A549 (cell line): Measurements from ENCODE around the gene ETFB. TPM values are rescaled to one million over a fixed set of nuclear protein-coding genes. Genes with fewer than 3 reads are reported as not detected.

Experiments used
- ATAC-seq, 2 experiments: fragments of 200-7000 bp in 1 of 2; fragments of >200 bp in 1 of 2; cut with Nextera tagmentation in 1 of 2; cut with Tn5 transposase in 1 of 2; 3 replicates each; pipeline versions ENCODE4 v1.8.0 to v1.9.1; 2018 to 2020; ENCODE audit warnings: mild to moderate bottlenecking in 1 of 2, moderate library complexity in 1 of 2
- CTCF ChIA-PET: fragments of 300-600 bp; sonication (Branson Sonifier 250); formaldehyde crosslinking; extraction: SDS; loops from one replicate; lab custom pipeline; 2021; ENCODE audit warnings: antibody characterized with exemption, inconsistent platforms; lab: Yijun Ruan, JAX
- POLR2A ChIA-PET: fragments of 350-600 bp; formaldehyde crosslinking; extraction: SDS; loops from one replicate; lab custom pipeline; 2021; ENCODE audit warnings: antibody characterized with exemption, inconsistent platforms; lab: Yijun Ruan, JAX
- DNase-seq, 2 experiments: peaks; one replicate each; pipeline versions ENCODE4 v3.0.0 to v3.0.0-alpha.2; 2011 to 2016; ENCODE audit warnings: low read depth in 1 of 2, low spot score in 1 of 2
- FAIRE-seq: peaks from 2 replicates; lab custom pipeline; 2011; peaks lifted over from hg19 to GRCh38; lab: Jason Lieb, UNC
- H3K27ac ChIP-seq, 2 experiments: fragments of >200 bp; sonication (Bioruptor Twin); formaldehyde crosslinking; 3 replicates each; pipeline ENCODE4 v1.5.1; 2016 to 2017
- H3K4me1 ChIP-seq: fragments of >200 bp; sonication (Bioruptor Twin); formaldehyde crosslinking; 3 replicates; pipeline ENCODE4 v1.6.1; 2016
- H3K4me2 ChIP-seq: fragments of >200 bp; sonication (Bioruptor Twin); formaldehyde crosslinking; 3 replicates; pipeline ENCODE4 v1.6.1; 2016
- H3K4me3 ChIP-seq: fragments of >200 bp; sonication (Bioruptor Twin); formaldehyde crosslinking; 3 replicates; pipeline ENCODE4 v1.5.1; 2016
- H3K9me3 ChIP-seq: fragments of >200 bp; sonication (Bioruptor Twin); formaldehyde crosslinking; 3 replicates; pipeline ENCODE4 v1.6.1; 2016
- CHD4 ChIP-seq: fragments of 200-600 bp; sonication (generic); IDR thresholded peaks from 2 replicates; pipeline ENCODE4 v1.6.1; 2016; ENCODE audit warnings: antibody characterized with exemption, mild to moderate bottlenecking, borderline replicate concordance
- E2F6 ChIP-seq: IDR thresholded peaks from 2 replicates; pipeline ENCODE4 v1.6.1; 2012; ENCODE audit warnings: low read depth, borderline replicate concordance
- ESRRA ChIP-seq: fragments of 150-350 bp; IDR thresholded peaks from 2 replicates; pipeline ENCODE4 v1.6.1; 2014; ENCODE audit warnings: mild to moderate bottlenecking, low read length, borderline replicate concordance
- HDAC2 ChIP-seq: fragments of 200-600 bp; sonication (generic); IDR thresholded peaks from 2 replicates; pipeline ENCODE4 v1.6.1; 2016
- HEYL ChIP-seq: fragments of 250-450 bp; sonication (Bioruptor Pico); IDR thresholded peaks from 2 replicates; pipeline ENCODE4 v1.8.0; 2021; ENCODE audit warnings: mild to moderate bottlenecking, moderate library complexity
- HOXA7 ChIP-seq: fragments of 250-450 bp; sonication (Bioruptor Pico); IDR thresholded peaks from 2 replicates; pipeline ENCODE4 v1.5.0; 2020; ENCODE audit warnings: mild to moderate bottlenecking, moderate library complexity
- HOXB5 ChIP-seq: fragments of 250-450 bp; sonication (Bioruptor Pico); IDR thresholded peaks from 2 replicates; pipeline ENCODE4 v1.5.0; 2020; ENCODE audit warnings: mild to moderate bottlenecking, moderate library complexity
- JUNB ChIP-seq: fragments of >200 bp; sonication (Bioruptor Twin); formaldehyde crosslinking; IDR thresholded peaks from 2 replicates; pipeline ENCODE4 v1.6.1; 2016
- KDM1A ChIP-seq: fragments of 200-600 bp; sonication (generic); IDR thresholded peaks from 2 replicates; pipeline ENCODE4 v1.6.1; 2016; ENCODE audit warnings: low read depth, mild to moderate bottlenecking
- KDM5A ChIP-seq: fragments of 200-600 bp; sonication (generic); IDR thresholded peaks from 2 replicates; pipeline ENCODE4 v1.6.1; 2016; ENCODE audit warnings: antibody characterized with exemption, mild to moderate bottlenecking
- POLR2A ChIP-seq: IDR thresholded peaks from 2 replicates; pipeline ENCODE4 v1.6.1; 2012; ENCODE audit warnings: mild to moderate bottlenecking, low read length
- TP53 ChIP-seq: fragments of 250-450 bp; sonication (Bioruptor Pico); IDR thresholded peaks from 2 replicates; pipeline ENCODE4 v1.5.0; 2021; ENCODE audit warnings: mild to moderate bottlenecking, moderate library complexity
- USF2 ChIP-seq: fragments of 450-650 bp; IDR thresholded peaks from 2 replicates; pipeline ENCODE4 v1.6.1; 2014; ENCODE audit warnings: antibody characterized with exemption
- ZNF302 ChIP-seq: fragments of 250-450 bp; sonication (Bioruptor Pico); IDR thresholded peaks from 2 replicates; pipeline ENCODE4 v1.9.0; 2021; ENCODE audit warnings: inconsistent platforms, mild to moderate bottlenecking, moderate library complexity
- ZSCAN20 ChIP-seq: fragments of 250-450 bp; sonication (Bioruptor Pico); IDR thresholded peaks from 2 replicates; pipeline ENCODE4 v1.8.0; 2022; ENCODE audit warnings: mild to moderate bottlenecking, moderate library complexity
- WGBS: methylation state at CpG from one replicate; pipeline ENCODE4 v1.1.6; 2017; ENCODE audit errors: missing lambda C conversion rate; 5-methylcytosine and 5-hydroxymethylcytosine counted together
- polyA plus RNA-seq, 4 experiments: library from polyadenylated mRNA; depleted of rRNA in 3 of 4; stranded (reverse); fragments of >200 nt; fragmentation: RNase III in 1 of 4; extraction: RNeasy Plus Mini Kit Qiagen cat#74134 plus additional on column Dnase treatment in 1 of 4; gene quantifications; 2 replicates in 3 of 4; 3 replicates in 1 of 4; pipeline ENCODE4 v1.2.3, GENCODE V29; 2011 to 2017
- TF ChIP-seq, protein P1 (sequence below): fragments of 250-450 bp; sonication (Bioruptor Pico); IDR thresholded peaks from 2 replicates; pipeline ENCODE4 v1.5.0; 2020; ENCODE audit warnings: low read depth, mild to moderate bottlenecking, moderate library complexity
- TF ChIP-seq, protein P2 (sequence below): IDR thresholded peaks from 2 replicates; pipeline ENCODE4 v1.6.1; 2012
- TF ChIP-seq, protein P3 (sequence below): fragments of 200-600 bp; sonication (generic); IDR thresholded peaks from 2 replicates; pipeline ENCODE4 v1.6.1; 2016; ENCODE audit warnings: antibody characterized with exemption, mild to moderate bottlenecking, moderate library complexity

ETFB gene
- polyA plus RNA-seq, 2 of the 4 experiments (the other 2 are of a cell fraction): 149 to 267 TPM

- no peak for FAIRE-seq
- Histone ChIP-seq H3K4me3 (peak overlapping the region; percentile 64; the same call in 1 of the 3 replicates), H3K4me1 (peaks cover 29% of the 10 kb centered on the region), H3K4me2 (peak overlapping the region; percentile 92), H3K9me3 (no peaks in the 10 kb centered on the region), H3K27ac (peak overlapping the region; percentile 84 to 90; a peak in 5 of 6 replicates)
- POLR2A ChIA-PET: interaction anchor here (2.7 kb wide), 1 partner anchor 30 kb away, joined by 59 read pairs; no protein-coding TSS in a partner anchor
- CTCF ChIA-PET: interaction anchor here (0.6 to 3.6 kb wide), 24 partner anchors 8 to 440 kb away, joined by 3 to 28 read pairs (median 4); partner anchors contain the start of genes CLDND2, NKG7 and SIGLEC10
- ATAC-seq: no peak
- DNase-seq: no peak
- no peak for TF ChIP-seq KDM5A
- no peak for TF ChIP-seq HOXB5 (CRISPR knock-in tag)
- TF ChIP-seq ZSCAN20 (CRISPR knock-in tag): no peak
- TF ChIP-seq, all 56 proteins: peak for 0
- WGBS: 87% methylated on average over 19 of the region's 19 CpGs
These were observed 28.2 kb downstream of the ETFB start for GRCh38 chr19:51337861-51338562.

- Histone ChIP-seq H3K4me3 (no peak overlapping the region), H3K4me2 (no peak overlapping the region), H3K27ac (no peak overlapping the region), H3K9me3 (no peaks in the 10 kb centered on the region), H3K4me1 (peaks cover 22% of the 10 kb centered on the region; the same call in 2 of the 3 replicates)
- CTCF ChIA-PET: interaction anchor here (0.9 to 1.3 kb wide), 12 partner anchors 11 to 321 kb away, joined by 3 to 12 read pairs (median 4); no protein-coding TSS in a partner anchor
- TF ChIP-seq TP53 (CRISPR knock-in tag): no peak
- TF ChIP-seq CHD4: no peak
- no peak for TF ChIP-seq ZNF302 (CRISPR knock-in tag)
- TF ChIP-seq KDM1A: no peak
- TF ChIP-seq HDAC2: no peak
- TF ChIP-seq, protein P1, sequence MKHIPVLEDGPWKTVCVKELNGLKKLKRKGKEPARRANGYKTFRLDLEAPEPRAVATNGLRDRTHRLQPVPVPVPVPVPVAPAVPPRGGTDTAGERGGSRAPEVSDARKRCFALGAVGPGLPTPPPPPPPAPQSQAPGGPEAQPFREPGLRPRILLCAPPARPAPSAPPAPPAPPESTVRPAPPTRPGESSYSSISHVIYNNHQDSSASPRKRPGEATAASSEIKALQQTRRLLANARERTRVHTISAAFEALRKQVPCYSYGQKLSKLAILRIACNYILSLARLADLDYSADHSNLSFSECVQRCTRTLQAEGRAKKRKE (CRISPR knock-in tag): no peak
- TF ChIP-seq POLR2A: no peak
- TF ChIP-seq HOXA7 (CRISPR knock-in tag): no peak
- TF ChIP-seq ZSCAN20 (CRISPR knock-in tag): no peak
- no peak for TF ChIP-seq E2F6
- TF ChIP-seq JUNB: no peak
- TF ChIP-seq, protein P2, sequence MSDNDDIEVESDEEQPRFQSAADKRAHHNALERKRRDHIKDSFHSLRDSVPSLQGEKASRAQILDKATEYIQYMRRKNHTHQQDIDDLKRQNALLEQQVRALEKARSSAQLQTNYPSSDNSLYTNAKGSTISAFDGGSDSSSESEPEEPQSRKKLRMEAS: no peak
- TF ChIP-seq, protein P3, sequence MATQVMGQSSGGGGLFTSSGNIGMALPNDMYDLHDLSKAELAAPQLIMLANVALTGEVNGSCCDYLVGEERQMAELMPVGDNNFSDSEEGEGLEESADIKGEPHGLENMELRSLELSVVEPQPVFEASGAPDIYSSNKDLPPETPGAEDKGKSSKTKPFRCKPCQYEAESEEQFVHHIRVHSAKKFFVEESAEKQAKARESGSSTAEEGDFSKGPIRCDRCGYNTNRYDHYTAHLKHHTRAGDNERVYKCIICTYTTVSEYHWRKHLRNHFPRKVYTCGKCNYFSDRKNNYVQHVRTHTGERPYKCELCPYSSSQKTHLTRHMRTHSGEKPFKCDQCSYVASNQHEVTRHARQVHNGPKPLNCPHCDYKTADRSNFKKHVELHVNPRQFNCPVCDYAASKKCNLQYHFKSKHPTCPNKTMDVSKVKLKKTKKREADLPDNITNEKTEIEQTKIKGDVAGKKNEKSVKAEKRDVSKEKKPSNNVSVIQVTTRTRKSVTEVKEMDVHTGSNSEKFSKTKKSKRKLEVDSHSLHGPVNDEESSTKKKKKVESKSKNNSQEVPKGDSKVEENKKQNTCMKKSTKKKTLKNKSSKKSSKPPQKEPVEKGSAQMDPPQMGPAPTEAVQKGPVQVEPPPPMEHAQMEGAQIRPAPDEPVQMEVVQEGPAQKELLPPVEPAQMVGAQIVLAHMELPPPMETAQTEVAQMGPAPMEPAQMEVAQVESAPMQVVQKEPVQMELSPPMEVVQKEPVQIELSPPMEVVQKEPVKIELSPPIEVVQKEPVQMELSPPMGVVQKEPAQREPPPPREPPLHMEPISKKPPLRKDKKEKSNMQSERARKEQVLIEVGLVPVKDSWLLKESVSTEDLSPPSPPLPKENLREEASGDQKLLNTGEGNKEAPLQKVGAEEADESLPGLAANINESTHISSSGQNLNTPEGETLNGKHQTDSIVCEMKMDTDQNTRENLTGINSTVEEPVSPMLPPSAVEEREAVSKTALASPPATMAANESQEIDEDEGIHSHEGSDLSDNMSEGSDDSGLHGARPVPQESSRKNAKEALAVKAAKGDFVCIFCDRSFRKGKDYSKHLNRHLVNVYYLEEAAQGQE: no peak
- TF ChIP-seq HEYL (CRISPR knock-in tag): no peak
- no peak for TF ChIP-seq ESRRA
- no peak for TF ChIP-seq USF2
- no peak for DNase-seq
- WGBS: 93% methylated on average over 10 of the region's 13 CpGs
- no peak for ATAC-seq
- POLR2A ChIA-PET: no interaction called here
- FAIRE-seq: no peak
These were observed 28.9 kb downstream of the ETFB start for GRCh38 chr19:51337141-51337860.
